RWPE2 (cell line): Measurements from ENCODE around the gene ASZ1.

Experiments
- ATAC-seq: fragments of 200-7000 bp; cut with Tn5 transposase; 3 replicates; pipeline ENCODE4 v1.9.1; 2021; ENCODE audit warnings: low read depth
- DNase-seq: peaks from one replicate; pipeline ENCODE4 v3.0.0-alpha.2; 2020; ENCODE audit warnings: low spot score
- H3K27ac ChIP-seq: fragments of 450-650 bp; 2 replicates; pipeline ENCODE4 v1.5.1; 2017; ENCODE audit warnings: mild to moderate bottlenecking; ENCODE audit not compliant: poor library complexity, severe bottlenecking
- H3K27me3 ChIP-seq: fragments of 250-450 bp; sonication (Bioruptor Pico); 2 replicates; pipeline ENCODE4 v1.5.1; 2021; ENCODE audit warnings: mild to moderate bottlenecking, moderate library complexity; ENCODE audit not compliant: insufficient read depth, poor library complexity, severe bottlenecking
- H3K36me3 ChIP-seq: fragments of 250-450 bp; sonication (Bioruptor Pico); 2 replicates; pipeline ENCODE4 v1.5.1; 2020; ENCODE audit warnings: low read depth, mild to moderate bottlenecking, moderate library complexity
- H3K4me1 ChIP-seq: fragments of 250-450 bp; sonication (Bioruptor Pico); 2 replicates; pipeline ENCODE4 v1.5.1; 2021; ENCODE audit warnings: mild to moderate bottlenecking, moderate library complexity; ENCODE audit not compliant: insufficient read depth, poor library complexity, severe bottlenecking
- H3K4me3 ChIP-seq: fragments of 250-450 bp; sonication (Bioruptor Pico); 2 replicates; pipeline ENCODE4 v1.5.1; 2021; ENCODE audit warnings: mild to moderate bottlenecking, moderate library complexity; ENCODE audit not compliant: severe bottlenecking
- H3K9me3 ChIP-seq: fragments of 250-450 bp; sonication (Bioruptor Pico); 2 replicates; pipeline ENCODE4 v1.5.1; 2021; ENCODE audit warnings: mild to moderate bottlenecking, moderate library complexity; ENCODE audit not compliant: severe bottlenecking
- TF ChIP-seq, protein P1 (sequence below): fragments of 450-650 bp; IDR thresholded peaks from one replicate; pipeline ENCODE4 v1.5.1; 2017; ENCODE audit warnings: mild to moderate bottlenecking, moderate library complexity; ENCODE audit not compliant: poor library complexity, severe bottlenecking

Gene ASZ1

DNA sequence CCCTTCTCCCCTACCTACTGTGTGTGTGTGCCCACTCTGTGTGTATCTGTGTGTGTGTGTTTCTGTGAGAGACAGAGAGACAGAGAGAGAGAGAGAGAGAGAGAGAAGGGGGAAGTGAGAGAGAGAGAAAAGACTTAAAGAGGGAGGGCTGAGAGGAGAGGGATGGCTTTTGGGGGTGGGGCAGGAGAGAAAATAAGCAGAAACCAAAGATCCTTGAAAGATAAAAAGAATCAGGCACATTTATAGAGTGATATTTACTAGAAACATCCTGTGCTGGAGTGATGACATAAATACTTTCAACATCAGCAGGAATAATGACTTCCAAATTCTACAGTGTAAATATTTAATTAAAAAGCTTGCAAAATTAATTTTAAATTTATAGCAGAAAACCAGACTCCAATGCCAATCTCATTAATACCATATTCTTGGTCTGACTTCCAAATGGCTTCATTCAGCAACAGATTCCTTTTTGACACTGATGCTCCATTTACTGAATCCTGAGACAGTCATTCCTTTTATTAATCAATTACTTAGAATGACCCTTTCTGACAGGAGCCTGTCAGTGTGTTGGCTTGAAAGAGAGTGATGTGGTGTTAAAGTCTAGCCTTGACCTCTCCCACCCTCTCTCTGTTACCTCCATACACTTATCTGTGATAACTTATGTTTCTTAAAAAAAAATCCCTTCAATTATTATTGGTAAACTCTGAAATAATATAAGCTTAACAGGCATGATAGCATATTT, 62.8 kb downstream of the ASZ1 start:
- no peaks in the 10 kb centered on the region for H3K9me3 ChIP-seq
- H3K4me1 ChIP-seq: no peaks in the 10 kb centered on the region
- ATAC-seq: no peak
- TF ChIP-seq, protein P1, sequence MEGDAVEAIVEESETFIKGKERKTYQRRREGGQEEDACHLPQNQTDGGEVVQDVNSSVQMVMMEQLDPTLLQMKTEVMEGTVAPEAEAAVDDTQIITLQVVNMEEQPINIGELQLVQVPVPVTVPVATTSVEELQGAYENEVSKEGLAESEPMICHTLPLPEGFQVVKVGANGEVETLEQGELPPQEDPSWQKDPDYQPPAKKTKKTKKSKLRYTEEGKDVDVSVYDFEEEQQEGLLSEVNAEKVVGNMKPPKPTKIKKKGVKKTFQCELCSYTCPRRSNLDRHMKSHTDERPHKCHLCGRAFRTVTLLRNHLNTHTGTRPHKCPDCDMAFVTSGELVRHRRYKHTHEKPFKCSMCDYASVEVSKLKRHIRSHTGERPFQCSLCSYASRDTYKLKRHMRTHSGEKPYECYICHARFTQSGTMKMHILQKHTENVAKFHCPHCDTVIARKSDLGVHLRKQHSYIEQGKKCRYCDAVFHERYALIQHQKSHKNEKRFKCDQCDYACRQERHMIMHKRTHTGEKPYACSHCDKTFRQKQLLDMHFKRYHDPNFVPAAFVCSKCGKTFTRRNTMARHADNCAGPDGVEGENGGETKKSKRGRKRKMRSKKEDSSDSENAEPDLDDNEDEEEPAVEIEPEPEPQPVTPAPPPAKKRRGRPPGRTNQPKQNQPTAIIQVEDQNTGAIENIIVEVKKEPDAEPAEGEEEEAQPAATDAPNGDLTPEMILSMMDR: no peak
- H3K36me3 ChIP-seq: no peaks in the 10 kb centered on the region
- H3K4me3 ChIP-seq: no peak overlapping the region
- peaks cover 13% of the 10 kb centered on the region for H3K27me3 ChIP-seq
- DNase-seq: no peak
- H3K27ac ChIP-seq: no peak overlapping the region

DNA sequence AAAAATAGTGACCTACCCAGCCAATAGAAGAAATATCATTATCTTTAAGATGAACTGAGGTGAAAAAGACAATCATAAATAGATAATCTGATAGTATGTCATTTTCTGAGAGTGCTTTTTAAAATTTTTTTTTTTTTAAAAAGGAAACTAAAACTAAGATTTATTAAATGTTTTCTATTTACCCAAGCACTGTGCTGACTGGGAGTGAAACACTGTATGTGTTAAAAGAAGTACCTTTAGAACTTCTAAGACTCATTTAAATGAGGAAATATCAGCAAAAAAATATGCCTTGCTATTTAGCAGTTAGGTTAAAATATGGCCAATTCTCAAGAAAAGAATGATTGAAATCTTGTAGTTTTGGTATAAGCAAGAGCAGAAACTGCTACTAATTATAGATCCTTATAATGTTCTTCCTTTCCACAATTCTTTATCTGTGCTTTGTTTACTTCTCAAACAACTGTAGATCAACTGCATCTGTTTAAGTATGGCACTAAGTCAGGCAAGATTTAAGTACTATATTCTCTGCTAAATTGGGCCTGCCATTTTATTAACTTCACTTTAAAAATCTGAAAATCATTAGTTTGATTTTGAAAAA, 64.9 kb downstream of the ASZ1 start:
- DNase-seq: no peak

DNA sequence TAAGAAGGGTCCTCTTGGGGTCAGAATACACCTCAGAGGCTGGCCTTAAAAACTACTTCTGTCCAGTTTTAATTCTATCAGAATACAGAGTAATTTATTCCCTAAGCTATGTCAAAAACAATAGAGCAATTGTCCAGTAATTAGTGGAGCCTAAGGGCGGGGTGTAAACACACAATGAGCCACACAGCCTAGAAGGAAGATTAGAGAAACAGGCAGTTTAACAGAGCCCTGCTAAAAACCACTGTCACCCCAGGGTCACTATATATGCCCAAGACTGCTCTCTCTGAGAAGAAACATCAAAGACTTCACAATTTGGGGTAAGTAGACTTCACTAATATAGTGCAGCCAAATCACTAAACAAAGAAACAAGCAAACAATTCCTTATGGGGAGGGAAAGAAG, 77.3 kb downstream of the ASZ1 start:
- no peak for ATAC-seq
- no peak for DNase-seq
- H3K36me3 ChIP-seq: no peaks in the 10 kb centered on the region
- no peaks in the 10 kb centered on the region for H3K9me3 ChIP-seq
- H3K27ac ChIP-seq: no peak overlapping the region
- no peaks in the 10 kb centered on the region for H3K4me1 ChIP-seq
- no peak overlapping the region for H3K4me3 ChIP-seq
- H3K27me3 ChIP-seq: peaks cover 11% of the 10 kb centered on the region
- TF ChIP-seq, protein P1: no peak

More for the DNA sequence above, 64.9 kb downstream of the ASZ1 start:
- no peaks in the 10 kb centered on the region for H3K9me3 ChIP-seq
- no peak overlapping the region for H3K27ac ChIP-seq
- ATAC-seq: no peak
- no peaks in the 10 kb centered on the region for H3K4me1 ChIP-seq
- H3K36me3 ChIP-seq: no peaks in the 10 kb centered on the region
- TF ChIP-seq, protein P1: no peak
- peaks cover 9% of the 10 kb centered on the region for H3K27me3 ChIP-seq
- H3K4me3 ChIP-seq: no peak overlapping the region

DNA sequence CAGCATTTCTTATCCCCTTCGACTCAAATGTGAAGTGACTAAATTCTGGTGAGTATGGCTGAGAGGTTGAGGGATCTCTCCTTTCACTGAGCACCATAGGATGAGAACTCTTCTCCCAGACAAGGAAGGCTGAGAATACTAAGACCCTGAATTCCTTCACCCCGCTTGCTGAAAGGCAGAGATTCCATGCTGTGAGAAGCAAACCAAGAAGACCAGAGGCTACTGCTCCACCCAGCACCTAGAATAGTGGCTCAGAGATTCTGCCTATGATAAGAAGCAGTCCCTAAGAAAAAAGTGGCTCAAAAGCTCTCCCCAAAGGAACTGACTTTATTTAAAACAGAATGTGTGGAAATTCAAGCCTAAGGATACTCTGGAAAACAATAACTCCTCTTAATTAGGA, 77.7 kb downstream of the ASZ1 start:
- H3K4me1 ChIP-seq: no peaks in the 10 kb centered on the region
- H3K27ac ChIP-seq: no peak overlapping the region
- H3K4me3 ChIP-seq: no peak overlapping the region
- no peaks in the 10 kb centered on the region for H3K36me3 ChIP-seq
- TF ChIP-seq, protein P1: no peak
- no peak for ATAC-seq
- H3K9me3 ChIP-seq: no peaks in the 10 kb centered on the region
- DNase-seq: no peak
- peaks cover 6% of the 10 kb centered on the region for H3K27me3 ChIP-seq
